Endothelial cell of umbilical vein (primary cell): ENCODE measurements around the gene USH1G. TPM values are rescaled to one million over a fixed set of nuclear protein-coding genes. Genes with fewer than 3 reads are reported as not detected.
"Not testable (repeated sequence)": the region's sequence is repeated elsewhere in the genome, so short reads cannot be mapped to it uniquely, and the experiment has no call there.

Experiments used
- BruUV-seq: library from RNA; stranded (reverse); fragments of 400-500 nt; replicated peaks from 2 replicates; lab custom pipeline; 2021; lab: Mats Ljungman, UMichigan
- CTCF ChIA-PET: fragments of 300-600, 350-600 bp; sonication (Branson Sonifier 250); formaldehyde crosslinking; loops from one replicate; lab custom pipeline; 2021; ENCODE audit warnings: antibody characterized with exemption, inconsistent platforms; lab: Charles Lee
- POLR2A ChIA-PET: fragments of 300-600, 350-600 bp; sonication (Branson Sonifier 250); formaldehyde crosslinking; loops from one replicate; lab custom pipeline; 2021; ENCODE audit warnings: antibody characterized with exemption, inconsistent platforms; lab: Charles Lee
- DNase-seq: peaks from one replicate; pipeline ENCODE4 v3.0.0-alpha.2; 2011; ENCODE audit warnings: low read depth, low spot score
- FAIRE-seq: peaks from 2 replicates; lab custom pipeline; 2011; peaks lifted over from hg19 to GRCh38; lab: Jason Lieb, UNC
- H2AFZ ChIP-seq: 2 replicates; pipeline ENCODE4 v1.6.0; 2012; ENCODE audit warnings: low read depth, low read length, control low read depth, inconsistent platforms
- H3K27ac ChIP-seq: 2 replicates; pipeline ENCODE4 v1.5.1; 2011; ENCODE audit warnings: low read depth, mild to moderate bottlenecking, control low read depth, low read length, moderate library complexity; ENCODE audit not compliant: insufficient read depth
- H3K27me3 ChIP-seq, 2 experiments: 2 replicates each; pipeline versions ENCODE4 v1.6.0 to v1.6.1; 2011; ENCODE audit warnings: low read length in 2 of 2, mixed read lengths in 1 of 2; ENCODE audit not compliant: control insufficient read depth in 2 of 2, insufficient read depth in 2 of 2
- H3K36me3 ChIP-seq, 2 experiments: 2 replicates in 1 of 2; 3 replicates in 1 of 2; pipeline ENCODE4 v1.5.1; 2011; ENCODE audit warnings: low read length in 2 of 2, mild to moderate bottlenecking in 1 of 2, moderate library complexity in 1 of 2; ENCODE audit not compliant: control insufficient read depth in 2 of 2, insufficient read depth in 2 of 2; ENCODE audit errors: extremely low read depth in 1 of 2
- H3K4me1 ChIP-seq: 3 replicates; pipeline ENCODE4 v1.5.1; 2011; ENCODE audit warnings: mild to moderate bottlenecking, low read length; ENCODE audit not compliant: control insufficient read depth, insufficient read depth; ENCODE audit errors: extremely low read depth
- H3K4me2 ChIP-seq: 2 replicates; pipeline ENCODE4 v1.6.1; 2011; ENCODE audit warnings: low read length, control low read depth, mixed read lengths; ENCODE audit not compliant: insufficient read depth
- H3K4me3 ChIP-seq, 3 experiments: fragments of 200-600 bp in 1 of 3; sonication (generic), shearing (Covaris generic) in 1 of 3; replicated peaks in 1 of 3; 2 replicates each; pipeline ENCODE4 v1.5.1; 2011 to 2016; ENCODE audit warnings: control low read depth in 3 of 3, low read length in 3 of 3, mild to moderate bottlenecking in 2 of 3, inconsistent platforms in 1 of 3, low read depth in 1 of 3, moderate library complexity in 1 of 3; ENCODE audit not compliant: insufficient read depth in 1 of 3
- H3K79me2 ChIP-seq: 2 replicates; pipeline ENCODE4 v1.6.0; 2012; ENCODE audit warnings: low read length, inconsistent platforms; ENCODE audit not compliant: control insufficient read depth, insufficient read depth
- H3K9ac ChIP-seq: replicated peaks from 2 replicates; pipeline ENCODE3; 2011; ENCODE audit warnings: low read length, control low read depth; ENCODE audit not compliant: insufficient read depth; ENCODE audit errors: extremely low read depth
- H3K9me1 ChIP-seq: replicated peaks from 3 replicates; pipeline ENCODE4 v1.6.0; 2011; ENCODE audit warnings: mild to moderate bottlenecking, low read length; ENCODE audit not compliant: control insufficient read depth, insufficient read depth; ENCODE audit errors: extremely low read depth
- H3K9me3 ChIP-seq: replicated peaks from 2 replicates; pipeline ENCODE4 v1.5.1; 2012; ENCODE audit warnings: low read length, inconsistent platforms; ENCODE audit not compliant: control insufficient read depth, insufficient read depth
- H4K20me1 ChIP-seq: replicated peaks from 2 replicates; pipeline ENCODE3; 2011; ENCODE audit warnings: mild to moderate bottlenecking, low read length; ENCODE audit not compliant: control insufficient read depth, insufficient read depth; ENCODE audit errors: extremely low read depth
- FOS ChIP-seq: IDR thresholded peaks from 2 replicates; pipeline ENCODE4 v1.6.1; 2011; ENCODE audit warnings: mild to moderate bottlenecking, low read length, moderate library complexity, borderline replicate concordance; ENCODE audit not compliant: insufficient read depth
- GATA2 ChIP-seq: IDR thresholded peaks from 2 replicates; pipeline ENCODE4 v1.7.0; 2011; ENCODE audit warnings: low read depth, mild to moderate bottlenecking, moderate library complexity, mixed read lengths, low read length; ENCODE audit not compliant: insufficient read length, insufficient read depth
- JUN ChIP-seq: IDR thresholded peaks from 2 replicates; pipeline ENCODE4 v1.6.1; 2011; ENCODE audit warnings: borderline replicate concordance, low read depth; ENCODE audit not compliant: insufficient read length, insufficient read depth
- MYC ChIP-seq: IDR thresholded peaks from one replicate; pipeline ENCODE4 v1.6.1; 2011; ENCODE audit warnings: mild to moderate bottlenecking, low read depth, low read length
- POLR2AphosphoS5 ChIP-seq: IDR thresholded peaks from 2 replicates; pipeline ENCODE4 v1.6.1; 2012; ENCODE audit warnings: low read depth, mild to moderate bottlenecking, control low read depth, low read length, moderate library complexity; ENCODE audit not compliant: insufficient read depth
- dilution Hi-C: fragments of 300-500 bp; cut with MboI; formaldehyde crosslinking; loops from one replicate; pipeline ENCODE4 v1.15.0; 2019; ENCODE audit warnings: low sequenced_read_pairs; ENCODE audit not compliant: extremely low pct_ligation_motif_present
- intact Hi-C: fragments of 100-400 bp; cut with micrococcal nuclease; formaldehyde crosslinking; loops from one replicate; pipeline ENCODE4 v1.10.0; 2022
- polyA plus RNA-seq, 4 experiments: library from polyadenylated mRNA; depleted of rRNA in 3 of 4; stranded (reverse) in 3 of 4; unstranded in 1 of 4; fragments of >200 nt; gene quantifications; 2 replicates each; pipeline versions ENCODE4 v1.2.1 to v1.2.3, GENCODE V29; 2011 to 2012; ENCODE audit warnings: missing spikeins in 1 of 4
- total RNA-seq: library from RNA; stranded (reverse); gene quantifications from 2 replicates; pipeline ENCODE4 v1.2.3, GENCODE V29; 2021
- TF ChIP-seq, protein P1 (sequence below), 2 donors: IDR thresholded peaks; 1 replicate in 1 of 2; 2 replicates in 1 of 2; pipeline ENCODE4 v1.5.1; 2011; ENCODE audit warnings: low read length in 2 of 2, mild to moderate bottlenecking in 2 of 2, moderate library complexity in 2 of 2, control low read depth in 1 of 2, inconsistent platforms in 1 of 2, low read depth in 1 of 2; ENCODE audit not compliant: insufficient read depth in 1 of 2; ENCODE audit errors: extremely low read depth in 1 of 2

The USH1G gene
- total and polyA plus RNA-seq, 2 donors (not counting 3 experiments of a cell fraction or from before 2014, with no cell fraction given) = not detected

DNA sequence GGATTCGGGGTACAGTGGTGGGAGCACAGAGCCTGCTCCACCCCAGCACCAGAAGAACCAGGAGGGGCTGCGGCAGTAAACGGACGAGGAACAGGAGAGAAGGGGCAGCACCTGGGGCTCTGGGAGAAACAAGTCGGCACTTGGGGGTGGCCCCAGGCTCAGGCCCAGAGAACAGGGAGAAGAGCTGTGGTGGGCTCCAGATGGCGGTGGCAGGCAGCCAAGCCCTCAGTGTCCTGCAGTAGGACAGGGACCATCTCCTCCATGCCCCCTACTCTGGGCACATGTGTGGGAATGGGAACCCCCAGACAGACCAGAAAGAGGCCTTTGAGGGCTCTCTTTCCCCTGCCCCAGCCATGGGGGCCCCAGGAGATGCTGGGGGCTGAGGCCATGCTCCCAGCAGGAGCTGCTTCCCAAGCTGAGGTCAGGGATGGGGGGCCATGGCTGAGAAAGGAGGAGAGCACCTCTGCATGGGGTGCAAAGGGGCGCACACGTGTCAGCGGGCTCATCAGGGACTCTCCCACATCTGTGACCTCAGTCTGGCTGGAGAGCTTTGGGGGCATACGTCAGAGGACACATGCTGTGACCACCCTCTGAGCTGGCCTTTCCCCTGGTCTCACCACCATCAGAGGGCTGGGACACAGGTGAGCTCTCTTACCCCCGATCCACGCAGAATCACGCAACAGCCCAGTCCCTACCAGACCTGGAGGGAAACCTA is 6.8 kb downstream of the USH1G start:
- no peak overlapping the region for H3K9ac ChIP-seq
- no peaks in the 10 kb centered on the region for H4K20me1 ChIP-seq
- H3K27ac ChIP-seq = no peak overlapping the region
- H3K4me2 ChIP-seq = no peak overlapping the region
- TF ChIP-seq JUN (no peak), MYC (no peak), GATA2 (no peak), FOS (no peak), POLR2AphosphoS5 (no peak)
- TF ChIP-seq, protein P1, sequence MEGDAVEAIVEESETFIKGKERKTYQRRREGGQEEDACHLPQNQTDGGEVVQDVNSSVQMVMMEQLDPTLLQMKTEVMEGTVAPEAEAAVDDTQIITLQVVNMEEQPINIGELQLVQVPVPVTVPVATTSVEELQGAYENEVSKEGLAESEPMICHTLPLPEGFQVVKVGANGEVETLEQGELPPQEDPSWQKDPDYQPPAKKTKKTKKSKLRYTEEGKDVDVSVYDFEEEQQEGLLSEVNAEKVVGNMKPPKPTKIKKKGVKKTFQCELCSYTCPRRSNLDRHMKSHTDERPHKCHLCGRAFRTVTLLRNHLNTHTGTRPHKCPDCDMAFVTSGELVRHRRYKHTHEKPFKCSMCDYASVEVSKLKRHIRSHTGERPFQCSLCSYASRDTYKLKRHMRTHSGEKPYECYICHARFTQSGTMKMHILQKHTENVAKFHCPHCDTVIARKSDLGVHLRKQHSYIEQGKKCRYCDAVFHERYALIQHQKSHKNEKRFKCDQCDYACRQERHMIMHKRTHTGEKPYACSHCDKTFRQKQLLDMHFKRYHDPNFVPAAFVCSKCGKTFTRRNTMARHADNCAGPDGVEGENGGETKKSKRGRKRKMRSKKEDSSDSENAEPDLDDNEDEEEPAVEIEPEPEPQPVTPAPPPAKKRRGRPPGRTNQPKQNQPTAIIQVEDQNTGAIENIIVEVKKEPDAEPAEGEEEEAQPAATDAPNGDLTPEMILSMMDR (IDR thresholded peaks at IDR 0.05; ENCODE audit: extremely low read depth in 1 of 2, insufficient read depth in 1 of 2, low read depth in 1 of 2, low read length in 2 of 2) = no peak
- H3K9me3 ChIP-seq = no peaks in the 10 kb centered on the region
- FAIRE-seq (no peak), DNase-seq (no peak)
- no TSS peak for BruUV-seq
- H3K4me1 ChIP-seq = no peaks in the 10 kb centered on the region
- H3K9me1 ChIP-seq = no peaks in the 10 kb centered on the region
- H3K4me3 ChIP-seq = no peak overlapping the region
- CTCF ChIA-PET = no interaction called here
- no peaks in the 10 kb centered on the region for H3K27me3 ChIP-seq
- POLR2A ChIA-PET = no interaction called here
- H3K36me3 ChIP-seq = no peaks in the 10 kb centered on the region
- H2AFZ ChIP-seq = no peak overlapping the region
- dilution Hi-C loops (no loop called here), intact Hi-C loops (no loop called here)
- no peaks in the 10 kb centered on the region for H3K79me2 ChIP-seq

DNA sequence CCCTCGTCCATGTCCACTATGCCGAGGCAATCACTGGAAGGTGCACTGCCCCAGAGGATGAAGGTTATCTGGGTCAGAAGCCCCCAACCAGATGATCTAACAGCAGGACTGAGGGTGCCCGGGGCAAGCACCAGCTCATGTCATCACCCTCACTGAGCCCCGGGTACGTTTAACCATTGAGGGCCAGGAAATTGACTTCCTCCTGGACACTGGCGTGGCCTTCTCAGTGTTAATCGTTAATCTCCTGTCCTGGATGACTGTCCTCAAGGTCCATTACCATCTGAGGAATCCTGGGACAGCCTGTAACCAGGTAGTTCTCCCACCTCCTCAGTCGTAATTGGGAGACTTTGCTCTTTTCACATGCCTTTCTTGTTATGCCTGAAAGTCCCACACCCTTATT is 11.6 kb downstream of the USH1G start:
- H3K27ac ChIP-seq, H3K4me3 ChIP-seq, H3K9me1 ChIP-seq, POLR2A ChIA-PET, FAIRE-seq, H3K9me3 ChIP-seq, H4K20me1 ChIP-seq, intact Hi-C loops, H3K27me3 ChIP-seq, dilution Hi-C loops, H2AFZ ChIP-seq, H3K4me2 ChIP-seq, BruUV-seq, H3K79me2 ChIP-seq, H3K9ac ChIP-seq, CTCF ChIA-PET, H3K4me1 ChIP-seq, H3K36me3 ChIP-seq, DNase-seq: not testable (repeated sequence)

DNA sequence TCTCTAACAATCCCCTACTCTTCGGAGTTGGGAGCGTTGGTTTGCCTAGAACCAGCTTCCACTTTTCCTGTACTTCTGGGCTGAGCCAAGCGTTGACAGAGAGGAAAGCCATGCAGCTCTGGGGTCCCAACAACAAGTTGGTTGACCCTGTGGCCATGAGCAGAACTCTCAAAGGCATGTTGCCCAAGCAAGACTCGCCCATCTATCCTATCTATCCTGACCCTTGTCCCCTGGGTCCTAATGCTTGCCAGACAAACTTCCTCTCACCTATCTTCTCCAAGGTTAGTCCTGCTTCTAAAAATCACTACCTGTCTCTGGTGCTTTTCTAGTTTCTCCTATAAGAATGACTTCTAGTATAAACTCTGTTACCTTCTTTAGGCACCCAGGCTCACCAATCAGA is 14.0 kb downstream of the USH1G start:
- H3K9ac ChIP-seq, H3K4me2 ChIP-seq, H3K9me1 ChIP-seq, DNase-seq, BruUV-seq, POLR2A ChIA-PET, H3K79me2 ChIP-seq, CTCF ChIA-PET, dilution Hi-C loops, H4K20me1 ChIP-seq, intact Hi-C loops, H3K36me3 ChIP-seq, H3K27ac ChIP-seq, FAIRE-seq, H3K27me3 ChIP-seq, H2AFZ ChIP-seq, H3K4me3 ChIP-seq, H3K4me1 ChIP-seq, H3K9me3 ChIP-seq: not testable (repeated sequence)
